Measurements from ENCODE around the gene TLL2. TPM values are rescaled to one million over a fixed set of nuclear protein-coding genes. Genes with fewer than 3 reads are reported as not detected.

Gene TLL2
- total RNA-seq, 4 donors from 2014 or later: 0.40 to 0.62 TPM; not detected in 2

- no peak for DNase-seq
- peaks cover 0 to 50% (median 0%) of the 10 kb centered on the region in 4 donors for H3K27me3 ChIP-seq
- H3K4me1 ChIP-seq: peaks cover 0 to 3% (median 0%) of the 10 kb centered on the region in 3 donors
- no peak overlapping the region for H3K27ac ChIP-seq
- intact Hi-C loops (cut with DNase I): no loop called here
- no peak overlapping the region for H3K4me3 ChIP-seq
- H3K36me3 ChIP-seq: no peaks in the 10 kb centered on the region
- 86 to 88% methylated on average over 1 of the region's 1 CpG for WGBS, 2 donors
- H3K9me3 ChIP-seq: no peaks in the 10 kb centered on the region
- no peak for TF ChIP-seq POLR2A (IDR thresholded peaks at IDR 0.05)
- no peak for TF ChIP-seq CTCF (IDR thresholded peaks at IDR 0.05)
Observed at GRCh38 chr10:96415150-96415890, 98.4 kb downstream of the TLL2 start.

GRCh38 chr10:96414303-96414702 is 99.4 kb downstream of the TLL2 start:
- WGBS, 2 donors: 85 to 86% methylated on average over 5 of the region's 5 CpGs
- H3K9me3 ChIP-seq: no peaks in the 10 kb centered on the region
- no peaks in the 10 kb centered on the region for H3K36me3 ChIP-seq
- no peak overlapping the region for H3K4me3 ChIP-seq
- H3K27ac ChIP-seq: no peak overlapping the region
- peaks cover 0 to 61% (median 0%) of the 10 kb centered on the region in 4 donors for H3K27me3 ChIP-seq
- peaks cover 0 to 3% (median 0%) of the 10 kb centered on the region in 3 donors for H3K4me1 ChIP-seq
- DNase-seq: no peak
- TF ChIP-seq CTCF (IDR thresholded peaks at IDR 0.05) (no peak), POLR2A (IDR thresholded peaks at IDR 0.05) (no peak)
- intact Hi-C loops (cut with DNase I): no loop called here

GRCh38 chr10:96413151-96413787 is 100.5 kb downstream of the TLL2 start:
- intact Hi-C loops (cut with DNase I): no loop called here
- no peak for DNase-seq
- WGBS, 2 donors: 68 to 83% methylated on average over 3 to 11 of the region's 13 CpGs
- no peak overlapping the region for H3K27ac ChIP-seq
- H3K4me3 ChIP-seq: no peak overlapping the region
- H3K4me1 ChIP-seq: peaks cover 0 to 3% (median 0%) of the 10 kb centered on the region in 3 donors
- TF ChIP-seq CTCF (IDR thresholded peaks at IDR 0.05): no peak
- no peak for TF ChIP-seq POLR2A (IDR thresholded peaks at IDR 0.05)
- H3K36me3 ChIP-seq: no peaks in the 10 kb centered on the region
- no peaks in the 10 kb centered on the region for H3K9me3 ChIP-seq
- H3K27me3 ChIP-seq: peaks cover 0 to 71% (median 0%) of the 10 kb centered on the region in 4 donors

GRCh38 chr10:96411716-96412320 is 101.9 kb downstream of the TLL2 start:
- no peak for DNase-seq
- Histone ChIP-seq H3K36me3 (no peaks in the 10 kb centered on the region), H3K9me3 (no peaks in the 10 kb centered on the region), H3K27me3 (peaks cover 0 to 81% (median 0%) of the 10 kb centered on the region in 4 donors), H3K4me3 (no peak overlapping the region), H3K4me1 (peaks cover 0 to 6% (median 3%) of the 10 kb centered on the region in 3 donors), H3K27ac (no peak overlapping the region)
- intact Hi-C loops (cut with DNase I): no loop called here
- WGBS, 2 donors: 53 to 64% methylated on average over 6 to 10 of the region's 10 CpGs
- no peak for TF ChIP-seq CTCF (IDR thresholded peaks at IDR 0.05)
- no peak for TF ChIP-seq POLR2A (IDR thresholded peaks at IDR 0.05)

- 78 to 79% methylated on average over 10 to 11 of the region's 11 CpGs for WGBS, 2 donors
- Histone ChIP-seq H3K4me1 (peaks cover 0 to 6% (median 0%) of the 10 kb centered on the region in 3 donors), H3K9me3 (no peaks in the 10 kb centered on the region), H3K36me3 (no peaks in the 10 kb centered on the region), H3K27me3 (peaks cover 0 to 93% (median 0%) of the 10 kb centered on the region in 4 donors), H3K27ac (no peak overlapping the region), H3K4me3 (no peak overlapping the region)
- intact Hi-C loops (cut with DNase I): no loop called here
- DNase-seq: no peak
- TF ChIP-seq CTCF (IDR thresholded peaks at IDR 0.05) (no peak), POLR2A (IDR thresholded peaks at IDR 0.05) (no peak)
Observed at GRCh38 chr10:96410296-96410695, 103.4 kb downstream of the TLL2 start.

Measured in esophagus squamous epithelium (tissue), 5 donors.